HG03060 (cell line): Measurements from ENCODE around the gene BTBD8.
"Not testable (repeated sequence)": the region's sequence is repeated elsewhere in the genome, so short reads cannot be mapped to it uniquely, and the experiment has no call there.

ENCODE experiments used
- ATAC-seq: cut with Tn5 transposase; IDR thresholded peaks from one replicate; pipeline ENCODE4 v1.9.1; 2021; ENCODE audit warnings: low read depth, moderate number of reproducible peaks; ENCODE audit not compliant: unreplicated experiment

Gene BTBD8

GRCh38 chr1:92080128-92080985 lies at the start of gene BTBD8:
Gene BTBD8 (plus strand): TSS chr1:92080345. CDS start chr1:92080572, 227 bp downstream.
- ATAC-seq = peak; percentile 75

DNA sequence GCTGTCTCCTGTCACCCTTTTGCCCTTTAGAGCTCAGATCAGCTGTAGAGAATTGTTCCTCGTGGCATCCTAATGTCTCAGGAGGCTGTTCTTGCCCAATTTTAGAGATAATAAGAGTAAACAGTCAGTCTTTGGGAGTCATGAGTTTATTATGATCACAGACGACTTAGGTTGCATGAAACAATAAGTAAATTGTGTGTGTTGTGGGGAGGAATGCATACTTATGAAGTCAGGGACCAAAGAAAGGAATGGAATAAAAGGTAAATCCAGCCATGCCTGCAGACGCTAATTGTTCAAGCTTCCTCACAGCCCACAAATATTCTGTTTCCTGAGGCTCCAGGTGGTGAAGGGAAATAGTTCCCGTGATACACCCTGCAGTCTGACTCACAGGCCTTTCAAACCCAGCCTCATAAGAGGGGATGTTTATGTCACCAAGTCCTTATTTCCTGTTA lies 49.5 kb upstream of the BTBD8 start:
- ATAC-seq = no peak

- no peak for ATAC-seq
These were observed 48.6 kb upstream of the BTBD8 start for GRCh38 chr1:92031281-92032110.

DNA sequence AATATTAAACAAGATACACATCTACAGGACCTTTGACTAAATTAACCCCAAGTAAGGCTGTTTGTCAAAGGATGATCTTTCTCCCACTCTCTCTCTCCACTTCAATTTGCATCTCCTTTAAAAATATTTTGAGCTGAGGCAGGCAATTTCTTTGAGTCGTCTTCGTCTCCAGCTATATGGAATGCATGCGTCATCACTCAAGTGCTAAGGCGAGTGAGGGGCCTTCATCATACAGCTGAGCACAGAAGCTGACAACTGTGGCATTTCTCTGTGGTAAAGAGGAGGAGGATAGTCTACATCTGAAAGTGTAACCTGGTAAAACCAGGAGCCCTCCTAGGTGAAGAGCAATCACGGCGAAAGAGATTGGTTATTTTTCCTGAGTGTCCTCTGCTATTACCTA lies 42.7 kb upstream of the BTBD8 start:
- no peak for ATAC-seq

DNA sequence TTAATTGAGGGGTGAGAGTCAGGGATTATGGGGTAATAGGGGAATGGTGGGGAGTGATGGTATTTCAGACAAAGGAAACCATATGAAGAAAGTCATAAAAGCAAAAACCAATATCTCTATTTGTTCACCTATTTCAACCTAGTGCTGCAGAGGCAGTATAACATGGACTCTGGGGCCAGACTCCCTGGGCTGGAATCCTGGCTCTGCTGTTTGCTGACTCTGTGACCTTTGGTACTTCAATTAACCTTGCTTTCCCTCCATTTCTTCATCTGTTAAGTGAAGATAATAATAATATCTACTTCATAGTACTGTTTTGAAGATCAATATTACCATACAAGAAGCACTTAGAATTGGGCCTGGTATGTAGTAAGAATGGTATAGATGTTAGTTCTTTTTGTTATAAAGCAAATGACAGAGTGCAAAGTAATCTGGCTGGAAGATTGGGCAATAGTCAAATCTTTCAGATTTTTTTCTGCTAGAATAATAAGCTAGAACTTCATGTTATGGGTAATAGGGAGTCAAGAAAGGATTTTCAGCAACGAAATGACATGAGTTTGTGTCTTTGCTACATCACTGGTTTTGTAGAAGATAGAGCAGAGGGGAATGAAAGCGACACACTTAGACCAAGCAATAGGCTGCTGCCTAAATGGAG lies 41.3 kb upstream of the BTBD8 start:
- no peak for ATAC-seq

GRCh38 chr1:92040971-92041370 lies 39.2 kb upstream of the BTBD8 start:
- ATAC-seq = no peak

DNA sequence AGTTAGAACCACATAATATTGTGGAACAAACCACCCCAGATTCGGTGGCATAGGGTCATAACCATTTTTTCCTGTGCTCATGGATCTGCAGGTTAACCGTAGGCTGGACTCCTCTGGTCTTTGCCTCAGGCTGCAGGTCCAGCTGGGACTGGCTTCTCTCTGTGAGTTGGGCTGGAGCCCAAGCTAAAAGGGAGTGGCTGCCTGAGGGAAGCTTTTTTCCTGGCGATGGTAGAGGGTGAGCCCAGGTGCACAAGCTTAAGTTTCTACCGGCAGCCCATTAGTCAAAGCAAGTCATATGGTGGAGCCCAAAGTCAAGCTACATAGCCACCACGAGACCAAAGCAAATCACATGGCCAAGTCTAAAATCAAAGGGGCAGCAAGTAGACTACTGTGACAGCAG lies 36.5 kb upstream of the BTBD8 start:
- ATAC-seq = no peak

- no peak for ATAC-seq
These were observed 34.2 kb upstream of the BTBD8 start for GRCh38 chr1:92045766-92046495.

- ATAC-seq = no peak
These were observed 28.2 kb upstream of the BTBD8 start for GRCh38 chr1:92051948-92052347.

DNA sequence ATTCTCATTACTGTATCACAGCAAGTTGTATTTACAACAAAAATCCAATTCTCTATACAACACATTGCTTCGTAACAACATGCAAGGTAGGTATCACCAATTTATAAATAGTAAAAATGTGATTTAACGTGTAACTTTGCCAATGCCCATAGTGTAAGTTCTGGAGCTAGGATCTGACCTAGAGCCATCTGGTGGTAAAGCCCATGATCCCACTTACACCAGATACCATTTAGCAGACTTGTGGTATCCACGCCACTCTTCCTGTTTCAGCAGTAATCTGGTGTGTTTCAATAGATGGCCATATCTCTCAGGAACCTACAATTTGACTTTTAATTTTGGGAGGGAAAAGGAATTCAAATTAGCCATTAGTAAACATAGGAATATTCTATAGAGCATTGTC lies 15.1 kb upstream of the BTBD8 start:
- no peak for ATAC-seq

- ATAC-seq = no peak
These were observed 13.8 kb upstream of the BTBD8 start for GRCh38 chr1:92066321-92066720.

- no peak for ATAC-seq
These were observed 9.3 kb upstream of the BTBD8 start for GRCh38 chr1:92070892-92071291.

DNA sequence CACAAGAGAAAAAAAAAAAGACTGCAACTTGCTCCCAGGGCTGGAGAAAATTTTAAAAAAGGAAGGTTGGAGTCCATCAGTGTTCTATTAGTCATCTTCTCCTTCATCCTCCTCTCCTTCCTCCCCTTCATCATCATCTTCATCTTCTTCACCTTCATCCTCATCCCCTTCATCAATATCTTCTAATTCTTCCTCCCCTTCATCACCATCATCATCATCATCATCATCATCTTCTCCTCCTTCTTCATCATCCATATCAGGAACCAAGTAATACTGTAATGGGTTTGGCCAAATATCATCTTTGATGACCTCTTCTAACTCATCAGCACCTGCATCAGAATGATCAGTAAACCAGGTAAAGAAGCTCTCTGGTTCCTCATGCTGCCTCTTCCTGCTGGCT lies 5.7 kb upstream of the BTBD8 start:
- ATAC-seq = not testable (repeated sequence)

GRCh38 chr1:92075311-92075710 lies 4.8 kb upstream of the BTBD8 start, which contains the start of gene SETSIP:
Gene SETSIP (minus strand): TSS chr1:92075411. CDS start chr1:92075411, 0 bp downstream.
- no peak for ATAC-seq

- ATAC-seq = no peak
These were observed 3.8 kb upstream of the BTBD8 start for GRCh38 chr1:92076363-92076762.

GRCh38 chr1:92078077-92078476 lies 2.1 kb upstream of the BTBD8 start:
- not testable (repeated sequence) for ATAC-seq

DNA sequence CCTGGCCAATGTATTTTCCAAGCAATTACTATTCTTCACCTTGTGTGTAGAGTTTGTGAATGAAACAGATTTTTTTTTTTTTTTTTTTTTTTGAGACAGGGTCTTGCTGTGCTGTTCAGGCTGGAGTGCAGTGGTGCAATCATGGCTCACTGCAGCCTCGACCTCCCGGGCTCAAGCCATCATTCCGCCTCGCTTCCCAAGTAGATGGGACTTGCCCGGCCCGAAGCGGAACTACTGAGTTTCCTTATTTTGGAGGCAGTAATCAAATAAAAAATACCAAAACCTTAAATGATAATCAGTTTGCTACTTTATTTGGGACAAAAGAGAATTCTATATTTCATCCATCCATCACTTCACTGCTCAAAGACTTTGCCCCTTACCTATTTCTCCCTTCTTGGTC lies 704 bp upstream of the BTBD8 start:
- ATAC-seq = no peak

- ATAC-seq = no peak
These were observed 886 bp downstream of the BTBD8 start for GRCh38 chr1:92081031-92081430.

GRCh38 chr1:92084651-92085050 lies 4.5 kb downstream of the BTBD8 start:
- ATAC-seq = no peak

GRCh38 chr1:92085727-92086126 lies 5.6 kb downstream of the BTBD8 start:
- ATAC-seq = no peak
